Panc1 (cell line): ENCODE results near the gene MAP4K2. TPM values are rescaled to one million over a fixed set of nuclear protein-coding genes. Genes with fewer than 3 reads are reported as not detected.

ENCODE experiments used
- ATAC-seq: fragments of 200-7000 bp; cut with Tn5 transposase; 2 replicates; pipeline ENCODE4 v1.9.1; 2020; ENCODE audit warnings: mild to moderate bottlenecking, moderate library complexity
- BruUV-seq: library from RNA; stranded (reverse); fragments of 400-500 nt; replicated peaks from 2 replicates; lab custom pipeline; 2021; lab: Mats Ljungman, UMichigan
- CTCF ChIA-PET: fragments of 300-600 bp; sonication (Branson Sonifier 250); formaldehyde crosslinking; loops from one replicate; lab custom pipeline; 2022; ENCODE audit warnings: antibody characterized with exemption; lab: Charles Lee
- POLR2A ChIA-PET: fragments of 300-600 bp; sonication (Branson Sonifier 250); formaldehyde crosslinking; loops from one replicate; lab custom pipeline; 2022; ENCODE audit warnings: antibody characterized with exemption; lab: Charles Lee
- DNase-seq: peaks from one replicate; pipeline ENCODE4 v3.0.0-alpha.2; 2010; ENCODE audit warnings: low read depth, low spot score
- H3K27ac ChIP-seq: 2 replicates; pipeline ENCODE4 v1.5.1; 2011; ENCODE audit warnings: mild to moderate bottlenecking, low read length, inconsistent platforms
- H3K27me3 ChIP-seq: fragments of 200-500 bp; sonication (Bioruptor generic); 2 replicates; pipeline ENCODE4 v1.6.0; 2014; ENCODE audit warnings: low read length, inconsistent platforms; ENCODE audit not compliant: control insufficient read depth, insufficient read depth
- H3K36me3 ChIP-seq: fragments of 200-500 bp; sonication (Bioruptor generic); 2 replicates; pipeline ENCODE4 v1.5.1; 2014; ENCODE audit warnings: inconsistent platforms, mild to moderate bottlenecking, low read length, moderate library complexity; ENCODE audit not compliant: control insufficient read depth, insufficient read depth
- H3K4me1 ChIP-seq: 2 replicates; pipeline ENCODE4 v1.5.1; 2011; ENCODE audit warnings: inconsistent platforms, mild to moderate bottlenecking, low read length, moderate library complexity; ENCODE audit not compliant: control insufficient read depth, insufficient read depth
- H3K4me3 ChIP-seq, 2 experiments: 2 replicates each; pipeline ENCODE4 v1.5.1; 2011 to 2012; ENCODE audit warnings: low read depth in 2 of 2, low read length in 2 of 2, mild to moderate bottlenecking in 2 of 2, inconsistent platforms in 1 of 2, moderate library complexity in 1 of 2
- H3K9me3 ChIP-seq: fragments of 200-500 bp; sonication (Bioruptor generic); 2 replicates; pipeline ENCODE4 v1.5.1; 2014; ENCODE audit warnings: low read depth, mild to moderate bottlenecking, inconsistent platforms, low read length, moderate library complexity; ENCODE audit not compliant: control insufficient read depth, insufficient read depth
- POLR2AphosphoS5 ChIP-seq: IDR thresholded peaks from 2 replicates; pipeline ENCODE4 v1.6.1; 2012; ENCODE audit warnings: mild to moderate bottlenecking, low read depth, low read length, moderate library complexity
- SIN3A ChIP-seq: IDR thresholded peaks from 2 replicates; pipeline ENCODE4 v1.6.1; 2012; ENCODE audit warnings: low read depth, mild to moderate bottlenecking, low read length, moderate library complexity, borderline replicate concordance; ENCODE audit not compliant: insufficient read depth
- TCF7L2 ChIP-seq: IDR thresholded peaks from 2 replicates; pipeline ENCODE4 v1.6.1; 2011; ENCODE audit warnings: mild to moderate bottlenecking, low read depth, low read length, inconsistent platforms
- in situ Hi-C: cut with HindIII; loops from 2 replicates; pipeline ENCODE4 v1.10.0; 2016; ENCODE audit warnings: low sequenced_read_pairs, low pct_unique_long_range_greater_than_20kb
- intact Hi-C: fragments of 100-400 bp; cut with micrococcal nuclease; formaldehyde crosslinking; loops from one replicate; pipeline ENCODE4 v1.10.0; 2022; ENCODE audit not compliant: unreplicated experiment
- total RNA-seq: library from RNA; stranded (reverse); gene quantifications from one replicate; pipeline ENCODE4 v1.2.1, GENCODE V29; 2021; ENCODE audit not compliant: unreplicated experiment
- TF ChIP-seq, protein P1 (sequence below), 2 experiments: IDR thresholded peaks; 2 replicates each; pipeline ENCODE4 v1.6.1; 2011 to 2012; ENCODE audit warnings: low read depth in 2 of 2, control low read depth in 1 of 2, low read length in 1 of 2, mild to moderate bottlenecking in 1 of 2, moderate library complexity in 1 of 2; ENCODE audit not compliant: insufficient read depth in 1 of 2
- TF ChIP-seq, protein P2 (sequence below): fragments of 450-650 bp; IDR thresholded peaks from 2 replicates; pipeline ENCODE4 v1.5.1; 2017; ENCODE audit warnings: mild to moderate bottlenecking

Gene MAP4K2
- total RNA-seq, 1 experiment from 2014 or later, result 46.4 TPM

DNA sequence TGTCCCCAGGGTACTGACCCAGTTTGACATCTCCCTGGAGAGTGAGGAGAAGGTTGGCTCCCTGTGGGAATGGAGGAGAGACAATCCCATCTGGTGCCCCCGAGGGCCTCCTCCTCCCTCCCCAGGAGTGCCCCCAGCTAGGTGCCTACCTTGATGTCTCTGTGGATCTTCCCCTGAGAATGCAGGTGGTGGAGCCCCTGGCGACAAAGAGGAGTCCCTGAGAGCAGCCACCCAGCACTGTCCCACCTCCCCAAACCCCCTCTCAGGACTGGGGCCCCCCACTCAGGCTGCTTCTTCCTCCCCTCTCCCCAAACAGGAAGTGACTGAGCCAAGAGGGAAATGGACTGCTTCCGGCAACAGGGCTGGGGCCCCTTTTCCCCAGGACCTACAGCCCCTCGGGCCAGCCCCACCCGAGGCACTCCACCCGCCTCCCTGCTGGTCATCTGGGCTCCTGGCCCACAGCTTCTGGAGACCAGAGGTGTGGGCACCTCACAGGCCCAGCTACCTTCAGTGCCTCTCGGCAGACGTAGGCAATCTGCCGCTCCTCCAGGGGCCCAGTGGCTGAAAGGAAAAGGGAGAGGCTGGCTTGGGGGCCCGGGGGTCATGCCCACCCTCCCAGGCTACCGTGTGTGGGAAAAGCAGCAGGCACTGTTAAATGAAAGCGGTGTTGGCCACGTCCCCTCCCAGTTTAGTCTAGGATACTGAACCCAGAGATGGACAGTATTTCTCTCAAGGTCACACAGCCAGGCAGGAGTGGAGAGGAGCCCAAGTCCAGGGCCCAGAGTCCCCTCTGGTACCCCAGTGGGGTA is 1.2 kb downstream of the MAP4K2 start:
- ChIA-PET POLR2A (interaction anchor here (0.5 kb wide), 1 partner anchor 12 kb away, joined by 18 read pairs; no protein-coding TSS in a partner anchor), CTCF (interaction anchor here (0.6 to 1.4 kb wide), 2 partner anchors 10 to 46 kb away, joined by 3 read pairs; no protein-coding TSS in a partner anchor)
- Histone ChIP-seq H3K36me3 (no peaks in the 10 kb centered on the region; the same call in 1 of the 2 replicates), H3K27ac (peak overlapping the region; percentile 81; the same call in 1 of the 2 replicates), H3K27me3 (no peaks in the 10 kb centered on the region), H3K4me1 (peaks cover 18% of the 10 kb centered on the region), H3K9me3 (no peaks in the 10 kb centered on the region), H3K4me3 (peak overlapping the region; percentile 75; a peak in 3 of 4 replicates)
- TF ChIP-seq TCF7L2 (no peak), POLR2AphosphoS5 (no peak), SIN3A (no peak)
- TF ChIP-seq, protein P1, sequence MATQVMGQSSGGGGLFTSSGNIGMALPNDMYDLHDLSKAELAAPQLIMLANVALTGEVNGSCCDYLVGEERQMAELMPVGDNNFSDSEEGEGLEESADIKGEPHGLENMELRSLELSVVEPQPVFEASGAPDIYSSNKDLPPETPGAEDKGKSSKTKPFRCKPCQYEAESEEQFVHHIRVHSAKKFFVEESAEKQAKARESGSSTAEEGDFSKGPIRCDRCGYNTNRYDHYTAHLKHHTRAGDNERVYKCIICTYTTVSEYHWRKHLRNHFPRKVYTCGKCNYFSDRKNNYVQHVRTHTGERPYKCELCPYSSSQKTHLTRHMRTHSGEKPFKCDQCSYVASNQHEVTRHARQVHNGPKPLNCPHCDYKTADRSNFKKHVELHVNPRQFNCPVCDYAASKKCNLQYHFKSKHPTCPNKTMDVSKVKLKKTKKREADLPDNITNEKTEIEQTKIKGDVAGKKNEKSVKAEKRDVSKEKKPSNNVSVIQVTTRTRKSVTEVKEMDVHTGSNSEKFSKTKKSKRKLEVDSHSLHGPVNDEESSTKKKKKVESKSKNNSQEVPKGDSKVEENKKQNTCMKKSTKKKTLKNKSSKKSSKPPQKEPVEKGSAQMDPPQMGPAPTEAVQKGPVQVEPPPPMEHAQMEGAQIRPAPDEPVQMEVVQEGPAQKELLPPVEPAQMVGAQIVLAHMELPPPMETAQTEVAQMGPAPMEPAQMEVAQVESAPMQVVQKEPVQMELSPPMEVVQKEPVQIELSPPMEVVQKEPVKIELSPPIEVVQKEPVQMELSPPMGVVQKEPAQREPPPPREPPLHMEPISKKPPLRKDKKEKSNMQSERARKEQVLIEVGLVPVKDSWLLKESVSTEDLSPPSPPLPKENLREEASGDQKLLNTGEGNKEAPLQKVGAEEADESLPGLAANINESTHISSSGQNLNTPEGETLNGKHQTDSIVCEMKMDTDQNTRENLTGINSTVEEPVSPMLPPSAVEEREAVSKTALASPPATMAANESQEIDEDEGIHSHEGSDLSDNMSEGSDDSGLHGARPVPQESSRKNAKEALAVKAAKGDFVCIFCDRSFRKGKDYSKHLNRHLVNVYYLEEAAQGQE (IDR thresholded peaks at IDR 0.05; ENCODE audit: insufficient read depth in 1 of 2, low read depth in 2 of 2, low read length in 1 of 2), result no peak
- TF ChIP-seq, protein P2, sequence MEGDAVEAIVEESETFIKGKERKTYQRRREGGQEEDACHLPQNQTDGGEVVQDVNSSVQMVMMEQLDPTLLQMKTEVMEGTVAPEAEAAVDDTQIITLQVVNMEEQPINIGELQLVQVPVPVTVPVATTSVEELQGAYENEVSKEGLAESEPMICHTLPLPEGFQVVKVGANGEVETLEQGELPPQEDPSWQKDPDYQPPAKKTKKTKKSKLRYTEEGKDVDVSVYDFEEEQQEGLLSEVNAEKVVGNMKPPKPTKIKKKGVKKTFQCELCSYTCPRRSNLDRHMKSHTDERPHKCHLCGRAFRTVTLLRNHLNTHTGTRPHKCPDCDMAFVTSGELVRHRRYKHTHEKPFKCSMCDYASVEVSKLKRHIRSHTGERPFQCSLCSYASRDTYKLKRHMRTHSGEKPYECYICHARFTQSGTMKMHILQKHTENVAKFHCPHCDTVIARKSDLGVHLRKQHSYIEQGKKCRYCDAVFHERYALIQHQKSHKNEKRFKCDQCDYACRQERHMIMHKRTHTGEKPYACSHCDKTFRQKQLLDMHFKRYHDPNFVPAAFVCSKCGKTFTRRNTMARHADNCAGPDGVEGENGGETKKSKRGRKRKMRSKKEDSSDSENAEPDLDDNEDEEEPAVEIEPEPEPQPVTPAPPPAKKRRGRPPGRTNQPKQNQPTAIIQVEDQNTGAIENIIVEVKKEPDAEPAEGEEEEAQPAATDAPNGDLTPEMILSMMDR, result no peak
- no peak for DNase-seq
- intact Hi-C loops, result no loop called here
- no TSS peak for BruUV-seq
- no peak for ATAC-seq
- in situ Hi-C loops, result no loop called here

DNA sequence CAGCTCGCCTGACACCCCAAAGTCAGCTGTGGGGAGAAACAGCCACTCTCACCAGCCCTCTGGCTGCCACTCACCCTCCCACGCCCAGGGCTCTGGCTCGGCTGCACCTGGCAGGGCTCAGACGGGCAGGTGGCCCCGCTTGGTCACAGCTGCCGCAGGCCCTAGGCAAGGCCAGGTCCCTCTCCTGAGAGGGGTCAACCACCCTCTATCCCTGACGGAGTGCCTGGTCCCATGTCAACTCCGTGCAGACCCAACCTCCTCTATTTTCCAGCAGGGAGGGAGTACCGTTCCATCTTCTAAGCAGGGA is 1.9 kb downstream of the MAP4K2 start:
- Histone ChIP-seq H3K27ac (no peak overlapping the region), H3K9me3 (no peaks in the 10 kb centered on the region), H3K36me3 (no peaks in the 10 kb centered on the region; the same call in 1 of the 2 replicates), H3K4me1 (peaks cover 18% of the 10 kb centered on the region), H3K27me3 (no peaks in the 10 kb centered on the region), H3K4me3 (no peak overlapping the region)
- no peak for ATAC-seq
- POLR2A ChIA-PET, result no interaction called here
- CTCF ChIA-PET, result no interaction called here
- TF ChIP-seq, protein P1 (IDR thresholded peaks at IDR 0.05; ENCODE audit: insufficient read depth in 1 of 2, low read depth in 2 of 2, low read length in 1 of 2), result no peak
- TF ChIP-seq SIN3A, result no peak
- TF ChIP-seq POLR2AphosphoS5, result no peak
- TF ChIP-seq TCF7L2, result no peak
- TF ChIP-seq, protein P2, result no peak
- in situ Hi-C loops, result no loop called here
- no peak for DNase-seq
- intact Hi-C loops, result no loop called here
- BruUV-seq, result no TSS peak
